Suprapubic skin (tissue), 3 donors: ENCODE data around the gene CYP3A7.

ENCODE experiments used
- CTCF ChIP-seq, 2 donors: fragments of 200-600 bp in 1 of 2; fragments of 450-650 bp in 1 of 2; sonication (generic) in 1 of 2; IDR thresholded peaks; one replicate each; pipeline ENCODE4 v1.5.1; 2016 to 2019; ENCODE audit warnings: antibody characterized with exemption in 2 of 2, mild to moderate bottlenecking in 1 of 2, moderate library complexity in 1 of 2
- POLR2A ChIP-seq, 2 donors: fragments of 450-650 bp; IDR thresholded peaks; one replicate each; pipeline ENCODE4 v1.6.1; 2017; ENCODE audit warnings: antibody characterized with exemption in 2 of 2, mild to moderate bottlenecking in 2 of 2, moderate library complexity in 2 of 2

DNA sequence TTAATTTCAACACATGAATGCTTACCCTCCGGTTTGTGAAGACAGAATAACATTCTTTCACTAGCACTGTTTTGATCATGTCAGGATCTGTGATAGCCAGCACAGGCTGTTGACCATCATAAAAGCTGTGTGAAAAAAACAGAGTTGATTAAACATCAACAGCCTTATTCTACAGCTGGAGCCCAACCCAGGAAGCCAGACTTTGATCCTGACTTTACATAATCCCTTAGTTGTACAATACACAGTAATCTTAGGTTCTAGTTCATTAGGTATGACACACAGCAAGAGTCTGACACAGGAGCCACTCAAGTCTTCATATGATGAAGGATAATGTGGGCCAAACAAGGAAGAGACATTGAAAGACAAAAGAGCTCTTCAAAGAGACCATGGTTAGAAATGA is 37.6 kb upstream of the CYP3A7 start:
- no peak for TF ChIP-seq CTCF (IDR thresholded peaks at IDR 0.05)
- no peak for TF ChIP-seq POLR2A (IDR thresholded peaks at IDR 0.05)
